Transverse colon (tissue), 4 donors: Measurements from ENCODE around the gene FOXJ3.

ENCODE experiments used
- POLR2A ChIP-seq: fragments of 450-650 bp; IDR thresholded peaks from one replicate; pipeline ENCODE4 v1.6.1; 2016; ENCODE audit warnings: antibody characterized with exemption, mild to moderate bottlenecking, moderate library complexity
- POLR2AphosphoS5 ChIP-seq, 3 donors: sonication (generic); formaldehyde crosslinking; IDR thresholded peaks; one replicate each; pipeline ENCODE4 v1.6.1; 2016; ENCODE audit warnings: antibody characterized with exemption in 3 of 3
- TF ChIP-seq, protein P1 (sequence below), 5 experiments: fragments of 200-600 bp in 3 of 5; fragments of 450-650 bp in 2 of 5; sonication (generic) in 3 of 5; IDR thresholded peaks; 1 replicate in 2 of 5; 2 replicates in 3 of 5; pipeline ENCODE4 v1.5.1; 2016 to 2017; ENCODE audit warnings: antibody characterized with exemption in 5 of 5, inconsistent platforms in 3 of 5, mild to moderate bottlenecking in 2 of 5, moderate library complexity in 1 of 5

DNA sequence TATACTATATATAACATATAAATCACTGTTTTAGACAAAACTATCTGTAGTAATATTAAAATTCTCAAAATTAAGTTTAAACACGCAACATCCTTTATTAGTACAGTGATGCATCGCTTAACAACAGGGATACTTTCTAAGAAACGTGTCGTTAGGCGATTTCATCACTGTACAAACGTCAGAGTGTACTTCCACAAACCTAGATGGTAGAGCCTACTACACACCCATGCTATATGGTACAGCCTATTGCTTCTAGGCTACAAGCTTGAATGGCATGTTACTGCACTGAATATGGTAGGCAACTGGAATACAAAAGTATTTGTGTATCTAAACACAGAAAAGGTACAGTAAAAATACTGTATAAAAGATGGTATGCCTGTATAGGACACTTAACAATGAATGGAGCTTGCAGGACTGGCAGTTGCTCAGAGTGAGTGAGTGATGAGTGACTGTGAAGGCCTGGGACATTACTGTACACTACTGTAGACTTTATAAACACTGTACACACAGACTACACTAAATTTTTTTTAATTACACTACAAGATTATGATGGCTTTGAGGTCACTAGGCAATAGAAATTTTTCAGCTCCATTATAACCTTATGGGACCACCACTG is 10.5 kb downstream of the FOXJ3 start:
- TF ChIP-seq, protein P1, sequence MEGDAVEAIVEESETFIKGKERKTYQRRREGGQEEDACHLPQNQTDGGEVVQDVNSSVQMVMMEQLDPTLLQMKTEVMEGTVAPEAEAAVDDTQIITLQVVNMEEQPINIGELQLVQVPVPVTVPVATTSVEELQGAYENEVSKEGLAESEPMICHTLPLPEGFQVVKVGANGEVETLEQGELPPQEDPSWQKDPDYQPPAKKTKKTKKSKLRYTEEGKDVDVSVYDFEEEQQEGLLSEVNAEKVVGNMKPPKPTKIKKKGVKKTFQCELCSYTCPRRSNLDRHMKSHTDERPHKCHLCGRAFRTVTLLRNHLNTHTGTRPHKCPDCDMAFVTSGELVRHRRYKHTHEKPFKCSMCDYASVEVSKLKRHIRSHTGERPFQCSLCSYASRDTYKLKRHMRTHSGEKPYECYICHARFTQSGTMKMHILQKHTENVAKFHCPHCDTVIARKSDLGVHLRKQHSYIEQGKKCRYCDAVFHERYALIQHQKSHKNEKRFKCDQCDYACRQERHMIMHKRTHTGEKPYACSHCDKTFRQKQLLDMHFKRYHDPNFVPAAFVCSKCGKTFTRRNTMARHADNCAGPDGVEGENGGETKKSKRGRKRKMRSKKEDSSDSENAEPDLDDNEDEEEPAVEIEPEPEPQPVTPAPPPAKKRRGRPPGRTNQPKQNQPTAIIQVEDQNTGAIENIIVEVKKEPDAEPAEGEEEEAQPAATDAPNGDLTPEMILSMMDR (IDR thresholded peaks at IDR 0.05), result no peak
- TF ChIP-seq POLR2AphosphoS5 (IDR thresholded peaks at IDR 0.05) (no peak), POLR2A (no peak)
